Frontal cortex (tissue), 4 donors: ENCODE results near the gene STARD13. TPM values are rescaled to one million over a fixed set of nuclear protein-coding genes. Genes with fewer than 3 reads are reported as not detected.

Experiments
- DNase-seq, 2 donors: peaks; one replicate each; pipeline ENCODE4 v3.0.0; 2012; ENCODE audit warnings: low spot score in 2 of 2
- FAIRE-seq: peaks from 2 replicates; lab custom pipeline; 2012; peaks lifted over from hg19 to GRCh38; lab: Jason Lieb, UNC
- total RNA-seq: library from RNA; depleted of rRNA; stranded (reverse); fragments of >200 nt; gene quantifications from one replicate; pipeline ENCODE4 v1.2.3, GENCODE V29; 2014
- donor health status: control.
- donor health status: control.
- donor health status: control.

STARD13 gene
- total RNA-seq, 1 donor from 2014 or later = 6.5 TPM

- peak; percentile 13 to 18 for DNase-seq
- FAIRE-seq = peak; percentile 52
These were observed 26.8 kb upstream of the STARD13 start for GRCh38 chr13:33312150-33312860.

DNA sequence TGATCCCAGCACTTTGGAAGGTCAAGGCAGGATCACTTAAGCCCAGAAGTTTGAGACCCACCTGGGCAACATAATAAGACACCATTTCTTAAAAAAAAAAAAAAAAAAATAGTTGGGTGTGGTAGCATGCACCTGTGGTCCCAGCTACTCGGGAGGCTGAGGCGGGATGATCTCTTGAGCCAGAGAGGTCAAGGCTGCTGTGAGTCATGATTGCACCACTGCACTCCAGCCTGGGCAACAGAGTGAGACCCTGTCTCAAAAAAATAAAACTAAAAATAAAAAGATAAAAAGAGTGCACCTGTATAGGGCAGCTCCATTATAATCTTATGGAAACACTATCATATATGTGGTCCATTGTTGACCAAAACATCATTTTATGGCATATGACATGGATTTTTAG lies 25.5 kb upstream of the STARD13 start:
- no peak for DNase-seq
- no peak for FAIRE-seq

- DNase-seq = no peak
- FAIRE-seq = no peak
These were observed 24.9 kb upstream of the STARD13 start for GRCh38 chr13:33310245-33311038.

GRCh38 chr13:33308863-33309262 lies 23.3 kb upstream of the STARD13 start:
- DNase-seq (no peak), FAIRE-seq (no peak)

DNA sequence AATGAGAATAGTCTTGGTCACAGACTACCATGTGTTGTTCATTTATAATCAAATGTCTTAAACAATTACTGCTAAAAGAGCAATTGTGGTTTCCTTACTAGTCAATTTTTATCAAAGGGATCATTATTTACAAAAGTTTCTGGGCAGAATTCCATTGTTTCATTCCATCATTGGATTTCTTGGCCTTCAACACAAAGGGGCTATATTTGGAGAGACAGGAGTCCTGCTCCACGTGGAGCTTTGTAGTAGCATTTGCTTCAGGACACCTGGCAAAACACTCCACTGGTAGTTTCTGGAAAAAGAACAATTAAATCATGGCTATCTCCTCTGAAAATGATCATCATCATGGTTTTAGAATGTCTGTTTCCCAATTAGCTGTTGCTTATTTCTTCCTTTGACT lies 22.3 kb upstream of the STARD13 start:
- DNase-seq (no peak), FAIRE-seq (no peak)

- no peak for FAIRE-seq
- no peak for DNase-seq
These were observed 18.5 kb upstream of the STARD13 start for GRCh38 chr13:33303855-33304597.

- DNase-seq (no peak), FAIRE-seq (no peak)
These were observed 14.1 kb upstream of the STARD13 start for GRCh38 chr13:33299626-33300025.

DNA sequence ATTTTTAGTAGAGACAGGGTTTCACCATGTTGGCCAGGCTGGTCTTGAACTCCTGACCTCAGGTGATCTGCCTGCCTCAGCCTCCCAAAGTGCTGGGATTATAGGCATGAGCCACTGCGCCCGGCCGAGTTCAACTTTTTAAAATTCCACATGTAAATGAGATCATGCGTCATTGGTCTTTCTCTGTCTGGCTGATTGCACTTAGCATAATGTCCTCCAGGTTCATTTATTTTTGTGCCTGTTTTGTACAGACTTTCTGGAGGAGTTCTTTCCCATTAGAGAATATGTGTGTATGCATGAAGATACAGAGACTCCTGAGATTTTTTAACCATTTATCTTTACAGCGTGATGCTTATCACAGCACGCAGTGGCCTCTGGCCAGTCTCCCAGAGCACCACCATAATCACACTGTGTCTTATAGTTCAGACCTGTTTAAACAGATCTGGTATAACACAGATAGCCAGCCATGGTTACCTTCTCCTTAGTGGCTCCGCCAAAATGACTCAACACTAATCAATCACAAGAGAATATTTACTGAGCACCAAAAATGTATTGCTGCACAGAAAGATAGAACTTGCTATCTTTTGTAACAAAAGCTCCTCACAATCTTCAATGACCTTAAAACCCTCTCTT lies 11.4 kb upstream of the STARD13 start:
- FAIRE-seq = no peak
- DNase-seq = no peak

GRCh38 chr13:33292712-33293111 lies 7.2 kb upstream of the STARD13 start:
- no peak for FAIRE-seq
- DNase-seq = no peak

GRCh38 chr13:33290421-33290965 lies 4.9 kb upstream of the STARD13 start:
- no peak for DNase-seq

GRCh38 chr13:33289966-33290365 lies 4.4 kb upstream of the STARD13 start:
- FAIRE-seq = no peak
- no peak for DNase-seq

More at GRCh38 chr13:33290421-33290965, 4.9 kb upstream of the STARD13 start:
- no peak for FAIRE-seq

- DNase-seq (no peak), FAIRE-seq (no peak)
These were observed 1.8 kb upstream of the STARD13 start for GRCh38 chr13:33287142-33287882.

DNA sequence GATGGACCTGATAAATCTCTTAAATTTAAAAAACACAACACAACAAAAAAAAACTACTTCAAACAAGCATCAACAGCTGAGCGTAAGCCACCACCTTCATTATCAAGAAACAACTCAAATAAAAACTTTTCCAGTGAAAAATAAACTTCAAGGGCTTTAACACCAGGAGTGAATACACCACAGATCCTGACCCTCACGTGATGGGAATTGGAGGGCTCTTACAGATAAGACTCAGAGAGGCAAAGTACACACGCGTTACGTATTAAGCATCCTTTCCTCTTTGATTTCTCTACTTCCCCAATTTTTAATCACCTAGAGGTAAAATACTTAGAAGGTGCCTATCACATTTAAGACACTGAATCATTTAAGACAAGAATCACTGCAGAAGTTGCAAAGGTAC lies 573 bp upstream of the STARD13 start:
- FAIRE-seq = no peak
- DNase-seq = no peak

DNA sequence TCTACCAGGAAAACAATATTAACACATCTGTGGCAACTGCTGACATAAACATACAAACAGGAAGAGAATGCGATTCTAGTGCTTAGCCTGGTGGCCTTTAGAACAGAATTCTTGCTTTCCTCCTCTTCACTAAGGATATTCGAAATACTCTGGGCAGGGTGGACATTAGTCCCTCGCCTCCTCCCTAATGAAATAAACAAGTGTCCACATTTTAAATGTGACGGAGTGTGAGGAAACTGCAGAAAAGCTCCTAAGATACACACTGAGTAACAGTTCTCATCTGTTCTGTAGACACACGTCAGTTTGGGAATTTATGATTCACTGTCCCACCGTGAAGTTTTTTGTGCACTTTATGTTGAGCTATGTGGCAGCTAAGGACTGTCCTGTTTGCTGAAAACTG lies 639 bp downstream of the STARD13 start:
- no peak for FAIRE-seq
- DNase-seq = no peak

DNA sequence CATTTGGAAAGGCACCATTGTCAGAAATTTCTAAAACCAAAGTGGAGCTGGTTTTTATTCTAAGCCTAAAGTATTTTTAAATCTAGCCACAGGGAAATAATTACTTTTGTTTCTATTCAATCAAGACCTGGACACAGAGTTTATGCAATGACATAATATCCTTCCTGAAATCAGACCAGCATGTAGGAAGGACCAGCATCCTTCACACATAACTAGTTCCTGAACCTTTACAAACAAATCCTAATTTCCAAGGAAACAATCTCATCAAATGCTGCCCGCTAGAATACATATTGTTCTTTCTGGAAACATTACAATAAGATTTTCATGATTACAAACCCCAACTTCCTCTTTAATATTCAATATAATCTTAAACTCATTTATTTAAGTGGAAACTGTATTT lies 1.5 kb downstream of the STARD13 start:
- DNase-seq (no peak), FAIRE-seq (no peak)

GRCh38 chr13:33283195-33283911 lies 2.2 kb downstream of the STARD13 start:
- FAIRE-seq (no peak), DNase-seq (no peak)

GRCh38 chr13:33281951-33282595 lies 3.5 kb downstream of the STARD13 start:
- FAIRE-seq (no peak), DNase-seq (no peak)

- no peak for FAIRE-seq
These were observed 4.6 kb downstream of the STARD13 start for GRCh38 chr13:33280923-33281322.

More at GRCh38 chr13:33280923-33281322, 4.6 kb downstream of the STARD13 start:
- DNase-seq = no peak
